ENCODE data around the gene PALM3.
A peak's percentile ranks its signal among the peaks of the same experiment; 100 is the strongest.
"Not testable (repeated sequence)": the region's sequence is repeated elsewhere in the genome, so short reads cannot be mapped to it uniquely, and the experiment has no call there.

Gene PALM3

DNA sequence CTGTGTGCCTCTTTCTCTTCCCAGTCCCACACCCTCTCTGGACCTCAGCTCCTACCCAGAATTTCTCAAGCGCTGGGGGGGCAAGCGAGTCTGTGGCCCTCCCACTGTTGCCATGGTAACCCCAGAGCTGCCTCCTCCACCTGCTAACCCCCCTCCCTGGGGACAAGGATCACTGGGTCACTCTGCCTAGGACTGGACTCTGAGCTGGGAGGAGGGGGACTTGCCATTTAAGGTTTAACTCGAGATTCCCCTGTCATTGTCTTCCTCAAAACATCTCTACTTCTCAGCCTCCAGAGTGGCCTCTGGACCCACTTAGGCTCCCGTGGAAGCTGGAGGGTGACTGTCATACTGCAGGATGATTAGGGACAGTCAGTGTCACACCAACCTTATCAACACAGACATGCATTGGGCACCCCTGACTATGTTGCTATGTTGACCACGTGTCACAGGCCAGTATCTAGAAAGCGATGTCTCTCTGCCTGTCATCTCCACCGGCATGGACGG lies 2.2 kb downstream of the PALM3 start:
- no peak for DNase-seq (ENCODE audit: low spot score)

- DNase-seq (ENCODE audit: low spot score), result peak; percentile 34
Observed at GRCh38 chr19:14059093-14059480, 2.8 kb downstream of the PALM3 start.

DNA sequence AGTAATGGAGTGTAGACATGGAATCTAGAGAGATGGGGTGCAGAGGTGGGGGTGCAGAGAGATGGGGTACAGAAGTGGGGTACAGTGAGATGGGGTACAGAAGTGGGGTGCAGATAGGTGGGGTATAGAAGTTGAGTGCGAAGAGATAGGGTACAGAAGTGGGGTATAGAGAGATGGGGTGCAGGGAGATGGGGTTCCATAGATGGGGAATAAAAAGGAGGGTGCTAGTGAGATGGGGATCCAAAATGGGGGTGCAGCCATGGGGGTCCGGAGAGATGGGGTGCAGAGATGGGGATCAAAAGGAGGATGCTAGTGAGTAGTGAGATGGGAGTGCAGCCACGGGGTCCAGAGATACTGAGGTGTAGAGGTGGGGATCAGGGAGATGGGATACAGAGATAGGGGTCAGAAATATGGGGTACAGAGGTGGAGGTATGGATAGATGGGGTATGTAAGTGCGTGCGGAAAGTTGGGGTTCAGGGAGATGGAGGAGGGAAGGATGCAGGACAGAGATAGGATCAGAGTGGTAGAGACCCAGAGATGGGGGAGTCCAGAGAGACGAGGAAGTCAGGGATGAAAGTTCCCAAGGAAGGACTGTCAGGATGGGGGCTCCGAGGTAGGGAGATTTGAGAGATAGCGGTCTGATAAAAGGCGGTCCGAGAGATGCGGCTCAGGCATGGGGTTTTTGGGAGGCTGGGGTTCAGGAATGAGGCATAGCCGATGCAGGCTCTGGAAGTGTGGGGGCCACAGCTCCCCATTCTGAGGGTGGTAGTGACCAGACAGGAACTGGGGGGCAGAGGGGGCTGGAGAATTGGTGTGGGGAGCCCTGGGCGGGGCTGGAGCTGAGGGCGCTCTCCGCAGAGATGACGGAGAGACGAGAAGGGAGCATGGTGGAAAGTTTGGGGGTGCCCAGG lies 3.4 kb downstream of the PALM3 start:
- DNase-seq (ENCODE audit: low spot score), result no peak

DNA sequence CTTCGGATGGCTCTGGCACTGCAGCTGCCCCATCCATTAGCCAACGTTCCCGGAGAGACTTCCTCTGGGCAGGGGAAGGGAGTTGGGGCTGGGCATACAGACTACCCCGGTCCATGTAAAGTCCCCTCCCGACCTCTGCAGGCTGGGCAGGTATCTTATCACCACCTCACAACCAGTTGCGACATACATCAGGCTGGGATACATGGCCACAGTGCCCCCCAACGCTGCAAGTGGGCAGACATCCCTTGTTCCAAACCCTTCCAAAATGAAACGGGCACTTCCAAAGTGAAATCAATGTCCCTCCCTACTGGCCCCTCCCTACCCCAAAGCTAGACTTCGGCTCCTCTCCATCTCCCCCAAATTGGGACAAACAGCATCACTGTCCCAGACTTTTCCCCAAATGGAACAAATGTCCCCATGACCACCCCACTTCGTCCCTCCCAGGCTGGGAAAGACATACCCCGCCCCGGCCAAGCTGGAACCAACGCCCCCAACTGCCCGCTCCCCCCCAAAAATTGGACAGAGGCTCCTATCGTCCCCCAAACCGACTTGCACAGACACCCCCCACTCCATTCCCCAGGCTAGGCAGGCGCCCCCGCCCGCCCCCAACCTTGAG lies 5.0 kb downstream of the PALM3 start:
- DNase-seq (ENCODE audit: low spot score), result no peak

- no peak for DNase-seq (ENCODE audit: low spot score)
Observed at GRCh38 chr19:14056069-14056666, 5.7 kb downstream of the PALM3 start.

DNA sequence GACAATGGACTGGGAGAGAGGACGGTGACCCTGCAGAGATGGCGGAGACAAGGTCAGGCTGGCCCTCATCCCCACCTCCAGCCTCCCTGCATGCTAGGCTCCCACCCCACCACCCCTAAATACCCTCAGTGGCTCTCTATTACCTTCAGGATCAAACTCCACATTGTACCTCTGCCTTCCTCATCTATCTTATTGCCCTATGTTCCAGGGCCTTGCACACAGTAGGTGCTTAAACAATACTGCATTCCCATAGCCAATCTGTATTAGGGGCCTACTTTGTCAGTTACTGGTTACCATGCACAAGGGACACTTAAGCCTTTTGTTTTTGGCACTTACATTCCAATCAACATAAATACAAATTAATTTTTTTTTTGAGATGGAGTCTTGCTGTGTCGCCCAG lies 6.5 kb downstream of the PALM3 start:
- no peak for DNase-seq (ENCODE audit: low spot score)

- no peak for DNase-seq (ENCODE audit: low spot score)
Observed at GRCh38 chr19:14054721-14055120, 7.2 kb downstream of the PALM3 start.

DNA sequence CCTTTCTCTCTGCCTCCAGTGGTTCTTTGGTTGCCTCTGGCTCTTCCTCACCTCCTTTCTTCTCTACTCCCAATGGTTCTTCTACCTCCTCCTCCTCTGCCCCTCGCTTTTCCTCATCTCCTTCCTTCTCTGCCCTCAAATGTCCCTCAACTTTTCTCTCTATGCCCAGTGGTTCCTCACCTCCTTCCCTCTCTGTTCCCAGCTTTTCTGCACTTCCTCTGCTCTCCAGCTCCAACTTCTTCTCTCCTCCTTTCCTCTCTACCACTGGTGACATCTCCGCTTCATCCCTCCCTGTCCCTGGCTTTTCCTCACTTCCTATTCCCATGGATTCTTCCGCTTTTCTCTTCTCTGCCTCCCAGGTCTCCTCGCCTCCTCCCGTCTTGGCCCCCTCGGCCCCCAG lies 7.8 kb downstream of the PALM3 start:
- no peak for DNase-seq (ENCODE audit: low spot score)

DNA sequence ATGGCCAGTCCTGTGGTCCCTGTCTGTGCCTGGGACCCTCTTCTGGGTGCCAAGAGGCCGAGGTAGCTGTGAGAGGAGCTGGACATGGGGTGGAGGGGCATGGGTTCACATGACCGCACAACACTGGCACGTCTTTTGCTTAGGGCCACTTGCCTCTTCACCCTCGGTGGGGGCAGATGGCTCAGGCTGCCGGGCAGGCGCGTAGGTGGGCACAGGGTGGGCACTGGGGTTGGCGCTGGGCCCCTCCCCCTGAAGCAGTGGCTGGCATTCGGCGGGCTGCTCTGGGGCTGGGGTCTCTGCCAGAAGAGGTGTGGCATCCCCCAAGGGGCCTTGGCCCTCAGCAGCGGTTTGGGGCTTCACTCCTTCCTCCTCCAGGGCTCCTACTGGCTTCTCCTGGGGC lies 8.4 kb downstream of the PALM3 start:
- no peak for DNase-seq (ENCODE audit: low spot score)

DNA sequence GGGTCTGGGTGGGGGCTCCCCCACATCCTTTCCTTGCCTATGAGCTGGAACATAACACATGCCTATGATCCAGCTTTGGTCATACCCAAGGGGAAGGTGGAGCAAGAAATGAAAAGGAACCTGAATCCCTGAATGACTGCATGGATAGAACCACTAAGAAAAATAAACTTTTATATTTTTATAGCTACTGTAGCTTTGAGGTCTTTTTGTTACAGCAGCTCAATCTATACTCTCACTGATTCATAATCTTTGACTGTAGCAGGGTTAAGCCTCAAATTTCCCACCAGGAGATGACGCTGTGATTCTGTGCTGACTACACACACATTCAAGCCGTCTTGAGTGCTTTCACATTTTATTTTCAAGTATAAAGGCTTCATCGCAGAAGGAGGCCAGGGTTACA lies 8.8 kb downstream of the PALM3 start:
- DNase-seq (ENCODE audit: low spot score), result no peak

DNA sequence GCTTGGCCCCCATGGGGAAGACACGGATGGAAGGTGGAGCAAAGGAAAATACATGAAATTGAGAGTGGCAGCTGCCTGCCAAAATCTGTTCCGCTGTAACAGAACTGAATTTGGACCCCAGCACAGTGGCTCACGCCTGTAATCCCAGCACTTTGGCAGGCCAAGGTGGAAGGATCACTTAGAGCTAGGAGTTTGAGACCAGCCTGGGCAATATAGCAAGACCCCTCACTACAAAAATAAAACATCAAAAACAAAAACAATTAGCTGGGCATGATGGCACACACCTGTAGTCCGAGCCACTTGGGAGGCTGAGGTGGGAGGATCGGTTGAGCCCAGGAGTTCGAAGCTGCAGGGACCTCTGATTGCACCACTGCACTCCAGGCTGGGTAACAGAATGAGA lies 9.4 kb downstream of the PALM3 start:
- no peak for DNase-seq (ENCODE audit: low spot score)

- no peak for DNase-seq (ENCODE audit: low spot score)
Observed at GRCh38 chr19:14051980-14052379, 9.9 kb downstream of the PALM3 start.

DNA sequence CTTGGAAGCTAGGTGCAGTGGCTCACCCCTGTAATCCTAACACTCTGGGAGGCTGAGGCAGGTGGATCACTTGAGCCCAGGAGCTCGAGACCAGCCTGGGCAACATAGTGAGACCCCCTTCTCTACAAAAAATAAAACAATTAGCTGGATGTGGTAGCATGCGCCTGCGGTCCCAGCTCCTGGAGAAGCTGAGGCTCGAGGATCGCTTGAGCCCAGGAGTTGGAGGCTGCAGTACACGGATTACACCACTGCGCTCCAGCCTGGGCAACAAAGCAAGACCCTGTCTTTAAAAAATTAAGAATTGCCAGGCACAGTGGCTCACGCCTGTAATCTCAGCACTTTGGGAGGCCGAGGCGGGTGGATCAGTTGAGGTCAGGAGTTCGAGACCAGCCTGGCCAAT lies 10.9 kb downstream of the PALM3 start:
- not testable (repeated sequence) for DNase-seq (ENCODE audit: low spot score)

DNA sequence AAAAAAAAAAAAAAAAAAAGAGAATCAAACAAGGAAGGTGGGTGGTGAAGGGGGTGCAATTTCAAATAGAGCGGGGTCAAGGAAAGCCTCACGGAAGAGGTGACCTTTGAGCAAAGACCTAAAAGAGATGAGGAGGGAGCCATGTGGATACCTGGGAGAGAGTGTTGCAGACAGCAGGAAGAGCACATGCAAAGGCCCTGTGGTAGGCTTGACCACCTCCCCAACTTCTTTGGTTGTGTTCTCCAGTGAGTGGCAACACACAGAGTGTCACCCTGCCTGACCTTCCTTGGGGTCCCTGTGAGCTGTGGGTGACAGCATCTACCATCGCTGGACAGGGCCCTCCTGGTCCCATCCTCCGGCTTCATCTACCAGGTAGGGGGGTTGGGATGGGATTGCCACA lies 11.4 kb downstream of the PALM3 start:
- no peak for DNase-seq (ENCODE audit: low spot score)

GRCh38 chr19:14048443-14049153 lies 13.3 kb downstream of the PALM3 start:
- DNase-seq (ENCODE audit: low spot score), result peak; percentile 78

DNA sequence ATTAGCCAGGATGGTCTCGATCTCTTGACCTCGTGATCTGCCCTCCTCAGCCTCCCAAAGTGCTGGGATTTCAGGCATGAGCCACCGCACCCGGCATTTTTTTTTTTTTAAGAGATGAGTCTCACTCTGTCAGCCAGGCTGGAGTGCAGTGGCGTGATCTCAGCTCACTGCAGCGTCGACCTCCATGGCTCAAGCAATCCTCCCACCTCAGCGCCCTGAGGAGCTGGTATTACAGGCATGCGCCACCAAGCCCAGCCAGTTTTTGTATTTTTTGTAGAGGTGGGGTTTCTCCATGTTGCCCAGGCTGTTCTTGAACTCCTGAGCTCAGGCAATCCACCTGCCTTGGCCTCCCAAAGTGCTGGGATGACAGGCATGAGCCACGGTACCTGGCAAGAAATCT lies 14.0 kb downstream of the PALM3 start:
- not testable (repeated sequence) for DNase-seq (ENCODE audit: low spot score)

GRCh38 chr19:14042659-14043608 lies 18.9 kb downstream of the PALM3 start:
- DNase-seq (ENCODE audit: low spot score), result peak; percentile 64

DNA sequence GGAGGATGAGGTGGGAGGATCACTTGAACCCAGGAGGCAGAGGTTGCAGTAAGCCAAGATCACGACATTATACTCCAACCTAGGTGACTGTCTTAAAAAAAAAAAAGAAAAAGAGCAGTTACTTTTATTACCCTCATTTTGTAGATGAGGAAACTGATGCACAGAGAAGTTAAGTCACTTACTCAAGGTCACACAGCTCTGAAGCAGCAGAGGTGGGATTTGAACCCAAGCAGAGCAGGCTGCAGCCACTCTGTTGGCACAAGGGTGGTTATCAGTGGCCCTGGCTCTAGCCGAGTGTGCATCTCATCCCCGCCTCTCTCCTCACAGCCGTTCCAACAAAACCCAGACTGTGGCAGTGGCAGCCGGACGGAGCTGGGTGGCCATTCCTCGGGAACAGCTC lies 22.7 kb downstream of the PALM3 start:
- DNase-seq (ENCODE audit: low spot score), result no peak

DNA sequence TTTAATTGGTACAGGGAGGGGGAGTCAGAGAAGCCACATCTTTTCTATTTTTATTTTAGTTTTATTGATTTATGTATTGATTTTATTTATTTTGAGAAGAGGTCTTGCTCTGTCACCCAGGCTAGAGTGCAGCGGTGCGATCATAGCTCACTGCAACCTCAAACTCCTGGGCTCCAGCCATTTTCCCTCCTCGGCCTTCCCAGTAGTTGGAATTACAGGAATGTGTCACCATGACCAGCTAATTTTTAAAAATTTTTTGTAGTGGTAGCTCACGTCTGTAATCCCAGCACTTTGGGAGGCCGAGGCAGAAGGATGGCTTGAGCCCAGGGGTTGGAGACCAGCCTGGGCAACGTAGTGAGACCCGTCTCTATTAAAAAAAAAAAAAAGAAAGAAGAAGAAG lies 26.2 kb downstream of the PALM3 start:
- DNase-seq (ENCODE audit: low spot score), result no peak

DNA sequence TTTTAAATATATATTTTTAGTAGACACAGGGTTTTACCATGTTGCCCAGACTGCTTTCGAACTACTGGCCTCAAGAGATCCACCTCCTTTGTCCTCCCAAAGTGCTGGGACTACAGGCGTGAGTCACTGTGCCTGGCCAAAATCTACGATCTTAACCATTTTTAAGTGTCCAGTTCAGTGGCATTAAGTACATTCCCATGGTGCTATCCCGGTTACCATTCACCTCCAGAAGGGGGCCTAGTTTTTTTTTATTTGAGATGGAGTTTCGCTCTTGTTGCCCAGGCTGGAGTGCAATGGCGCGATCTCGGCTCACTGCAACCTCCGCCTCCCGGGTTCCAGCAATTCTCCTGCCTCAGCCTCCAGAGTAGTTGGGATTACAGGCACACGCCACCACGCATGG lies 26.7 kb downstream of the PALM3 start:
- DNase-seq (ENCODE audit: low spot score), result not testable (repeated sequence)

GRCh38 chr19:14033946-14034345 lies 27.9 kb downstream of the PALM3 start:
- no peak for DNase-seq (ENCODE audit: low spot score)
